IMR-90 (cell line): Measurements from ENCODE around the gene TFAP2E. TPM values are rescaled to one million over a fixed set of nuclear protein-coding genes. Genes with fewer than 3 reads are reported as not detected.

Source experiments
- SMC3 ChIP-seq: fragments of 150-350 bp; IDR thresholded peaks from 2 replicates; pipeline ENCODE4 v1.6.1; 2016; ENCODE audit warnings: low read depth, mild to moderate bottlenecking, antibody characterized with exemption, low read length, moderate library complexity
- polyA plus RNA-seq, 3 experiments: library from polyadenylated mRNA; depleted of rRNA; stranded (reverse); fragments of >200 nt; gene quantifications; 2 replicates each; pipeline ENCODE4 v1.2.3, GENCODE V29; 2012; ENCODE audit warnings: low replicate concordance in 1 of 3
- total RNA-seq: library from RNA; depleted of rRNA; stranded (reverse); fragments of >200 nt; gene quantifications from 2 replicates; pipeline ENCODE4 v1.2.3, GENCODE V29; 2012
- TF ChIP-seq, protein P1 (sequence below): conservative IDR thresholded peaks from 2 replicates; pipeline ENCODE4 v1.5.1; 2012; ENCODE audit warnings: mild to moderate bottlenecking, low read depth, low read length, improper control_type of control experiment

TFAP2E gene
- total and polyA plus RNA-seq, 2 of the 4 experiments (the other 2 are of a cell fraction) = under 0.01 to 0.19 TPM

DNA sequence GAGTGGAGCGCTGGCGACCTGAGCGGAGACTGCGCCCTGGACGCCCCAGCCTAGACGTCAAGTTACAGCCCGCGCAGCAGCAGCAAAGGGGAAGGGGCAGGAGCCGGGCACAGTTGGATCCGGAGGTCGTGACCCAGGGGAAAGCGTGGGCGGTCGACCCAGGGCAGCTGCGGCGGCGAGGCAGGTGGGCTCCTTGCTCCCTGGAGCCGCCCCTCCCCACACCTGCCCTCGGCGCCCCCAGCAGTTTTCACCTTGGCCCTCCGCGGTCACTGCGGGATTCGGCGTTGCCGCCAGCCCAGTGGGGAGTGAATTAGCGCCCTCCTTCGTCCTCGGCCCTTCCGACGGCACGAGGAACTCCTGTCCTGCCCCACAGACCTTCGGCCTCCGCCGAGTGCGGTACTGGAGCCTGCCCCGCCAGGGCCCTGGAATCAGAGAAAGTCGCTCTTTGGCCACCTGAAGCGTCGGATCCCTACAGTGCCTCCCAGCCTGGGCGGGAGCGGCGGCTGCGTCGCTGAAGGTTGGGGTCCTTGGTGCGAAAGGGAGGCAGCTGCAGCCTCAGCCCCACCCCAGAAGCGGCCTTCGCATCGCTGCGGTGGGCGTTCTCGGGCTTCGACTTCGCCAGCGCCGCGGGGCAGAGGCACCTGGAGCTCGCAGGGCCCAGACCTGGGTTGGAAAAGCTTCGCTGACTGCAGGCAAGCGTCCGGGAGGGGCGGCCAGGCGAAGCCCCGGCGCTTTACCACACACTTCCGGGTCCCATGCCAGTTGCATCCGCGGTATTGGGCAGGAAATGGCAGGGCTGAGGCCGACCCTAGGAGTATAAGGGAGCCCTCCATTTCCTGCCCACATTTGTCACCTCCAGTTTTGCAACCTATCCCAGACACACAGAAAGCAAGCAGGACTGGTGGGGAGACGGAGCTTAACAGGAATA, 4.2 kb downstream of the TFAP2E start (continued):
- TF ChIP-seq, protein P1, sequence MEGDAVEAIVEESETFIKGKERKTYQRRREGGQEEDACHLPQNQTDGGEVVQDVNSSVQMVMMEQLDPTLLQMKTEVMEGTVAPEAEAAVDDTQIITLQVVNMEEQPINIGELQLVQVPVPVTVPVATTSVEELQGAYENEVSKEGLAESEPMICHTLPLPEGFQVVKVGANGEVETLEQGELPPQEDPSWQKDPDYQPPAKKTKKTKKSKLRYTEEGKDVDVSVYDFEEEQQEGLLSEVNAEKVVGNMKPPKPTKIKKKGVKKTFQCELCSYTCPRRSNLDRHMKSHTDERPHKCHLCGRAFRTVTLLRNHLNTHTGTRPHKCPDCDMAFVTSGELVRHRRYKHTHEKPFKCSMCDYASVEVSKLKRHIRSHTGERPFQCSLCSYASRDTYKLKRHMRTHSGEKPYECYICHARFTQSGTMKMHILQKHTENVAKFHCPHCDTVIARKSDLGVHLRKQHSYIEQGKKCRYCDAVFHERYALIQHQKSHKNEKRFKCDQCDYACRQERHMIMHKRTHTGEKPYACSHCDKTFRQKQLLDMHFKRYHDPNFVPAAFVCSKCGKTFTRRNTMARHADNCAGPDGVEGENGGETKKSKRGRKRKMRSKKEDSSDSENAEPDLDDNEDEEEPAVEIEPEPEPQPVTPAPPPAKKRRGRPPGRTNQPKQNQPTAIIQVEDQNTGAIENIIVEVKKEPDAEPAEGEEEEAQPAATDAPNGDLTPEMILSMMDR = no peak
- TF ChIP-seq SMC3 = no peak
